K562 (cell line): ENCODE measurements around the gene ICA1L. TPM values are rescaled to one million over a fixed set of nuclear protein-coding genes. Genes with fewer than 3 reads are reported as not detected.

ENCODE experiments used
- ATAC-seq: fragments of 200-7000 bp; cut with Tn5 transposase; 3 replicates; pipeline ENCODE4 v1.9.1; 2020; ENCODE audit warnings: moderate library complexity
- BruUV-seq: library from RNA; stranded (reverse); fragments of 400-500 nt; replicated peaks from 2 replicates; lab custom pipeline; 2021; lab: Mats Ljungman, UMichigan
- CTCF ChIA-PET: fragments of 300-600 bp; formaldehyde crosslinking; extraction: SDS; loops from one replicate; lab custom pipeline; 2021; ENCODE audit warnings: low intra/inter-chr PET ratio; lab: Yijun Ruan, JAX
- POLR2A ChIA-PET: fragments of 300-600, 350-650 bp; sonication (Branson Sonifier 250); formaldehyde crosslinking; extraction: SDS; loops from one replicate; lab custom pipeline; 2021; ENCODE audit warnings: antibody characterized with exemption, inconsistent platforms; lab: Yijun Ruan, JAX
- DNase-seq, 4 experiments: peaks; one replicate each; pipeline versions ENCODE4 v3.0.0 to v3.0.0-alpha.2; 2011 to 2018; ENCODE audit warnings: low spot score in 3 of 4, mixed read lengths in 3 of 4; ENCODE audit errors: extremely low read depth in 1 of 4
- FAIRE-seq: peaks from 2 replicates; lab custom pipeline; 2011; peaks lifted over from hg19 to GRCh38; lab: Jason Lieb, UNC
- H2AFZ ChIP-seq: 2 replicates; pipeline ENCODE4 v1.6.0; 2011; ENCODE audit warnings: low read depth, low read length, control low read depth, inconsistent platforms
- H3K27ac ChIP-seq: fragments of 200-600 bp; 3 replicates; pipeline ENCODE4 v1.8.0; 2011; ENCODE audit warnings: low read depth, mild to moderate bottlenecking, control low read depth, inconsistent platforms, low read length, moderate library complexity, mixed read lengths; ENCODE audit errors: extremely low read depth
- H3K27me3 ChIP-seq, 2 experiments: fragments of 300-600 bp in 1 of 2; 2 replicates in 1 of 2; 3 replicates in 1 of 2; pipeline versions ENCODE4 v1.6.0 to v1.8.0; 2011; ENCODE audit warnings: inconsistent platforms in 2 of 2, low read length in 2 of 2, mild to moderate bottlenecking in 1 of 2, mixed read lengths in 1 of 2, moderate library complexity in 1 of 2; ENCODE audit not compliant: control insufficient read depth in 2 of 2, insufficient read depth in 2 of 2
- H3K36me3 ChIP-seq: fragments of 300-600 bp; 3 replicates; pipeline ENCODE4 v1.8.0; 2011; ENCODE audit warnings: mild to moderate bottlenecking, low read length, inconsistent platforms; ENCODE audit not compliant: control insufficient read depth, insufficient read depth
- H3K4me1 ChIP-seq, 2 experiments: fragments of 200-600 bp in 1 of 2; replicated peaks in 1 of 2; 2 replicates in 1 of 2; 3 replicates in 1 of 2; pipeline versions ENCODE4 v1.5.1 to v1.8.0; 2011; ENCODE audit warnings: inconsistent platforms in 2 of 2, low read length in 2 of 2, mild to moderate bottlenecking in 1 of 2, mixed read lengths in 1 of 2, moderate library complexity in 1 of 2; ENCODE audit not compliant: control insufficient read depth in 2 of 2, insufficient read depth in 2 of 2
- H3K4me2 ChIP-seq: 2 replicates; pipeline ENCODE4 v1.6.1; 2011; ENCODE audit warnings: low read length, control low read depth, inconsistent platforms, mixed read lengths; ENCODE audit not compliant: insufficient read depth
- H3K4me3 ChIP-seq: fragments of 200-600 bp; sonication (generic), shearing (Covaris generic); 2 replicates; pipeline ENCODE4 v1.5.1; 2016; ENCODE audit warnings: control low read depth, inconsistent platforms
- H3K79me2 ChIP-seq: fragments of 200-600 bp; 3 replicates; pipeline ENCODE4 v1.8.0; 2011; ENCODE audit warnings: low read length, inconsistent platforms; ENCODE audit not compliant: control insufficient read depth, insufficient read depth
- H3K9ac ChIP-seq, 2 experiments: 2 replicates each; pipeline versions ENCODE4 v1.6.0 to v1.6.1; 2011; ENCODE audit warnings: low read depth in 2 of 2, low read length in 2 of 2, control low read depth in 1 of 2, inconsistent platforms in 1 of 2, mild to moderate bottlenecking in 1 of 2, mixed read lengths in 1 of 2; ENCODE audit not compliant: insufficient read depth in 1 of 2
- H3K9me1 ChIP-seq: one replicate; pipeline ENCODE4 v1.6.0; 2011; ENCODE audit warnings: inconsistent platforms, mild to moderate bottlenecking, low read length, moderate library complexity; ENCODE audit not compliant: control insufficient read depth, insufficient read depth
- H3K9me3 ChIP-seq: replicated peaks from 2 replicates; pipeline ENCODE4 v1.5.1; 2011; ENCODE audit warnings: low read depth, low read length, inconsistent platforms; ENCODE audit not compliant: control insufficient read depth, insufficient read depth
- H4K20me1 ChIP-seq: replicated peaks from 2 replicates; pipeline ENCODE4 v1.6.1; 2011; ENCODE audit warnings: low read length, inconsistent platforms, mixed read lengths; ENCODE audit not compliant: control insufficient read depth, insufficient read depth
- DACH1 ChIP-seq: fragments of 450-650 bp; IDR thresholded peaks from 2 replicates; pipeline ENCODE4 v1.6.1; 2018; ENCODE audit not compliant: partially characterized antibody
- GATAD2A ChIP-seq: fragments of 450-650 bp; IDR thresholded peaks from 2 replicates; pipeline ENCODE4 v1.6.1; 2017
- NFIX ChIP-seq: fragments of 250-450 bp; sonication (Bioruptor Pico); IDR thresholded peaks from 2 replicates; pipeline ENCODE4 v1.4.0; 2020; ENCODE audit warnings: low read depth, mild to moderate bottlenecking, moderate library complexity
- ZNF699 ChIP-seq: fragments of 250-450 bp; sonication (Bioruptor Pico); IDR thresholded peaks from 2 replicates; pipeline ENCODE4 v1.8.0; 2021; ENCODE audit warnings: mild to moderate bottlenecking, moderate library complexity; ENCODE audit not compliant: insufficient replicate concordance
- WGBS: fragments of 100-300 bp; shearing (Covaris generic); methylation state at CpG from one replicate; pipeline ENCODE4 v1.1.6; 2016; ENCODE audit warnings: low coverage, mixed read lengths; ENCODE audit not compliant: insufficient coverage; ENCODE audit errors: missing lambda C conversion rate; 5-methylcytosine and 5-hydroxymethylcytosine counted together
- in situ Hi-C: fragments of 300-500 bp; cut with MboI; formaldehyde crosslinking; loops from 4 replicates; pipeline ENCODE4 v1.15.0; 2018; ENCODE audit warnings: inconsistent platforms, mixed read lengths
- intact Hi-C: fragments of 100-400 bp; cut with micrococcal nuclease; formaldehyde crosslinking; loops from 2 replicates; pipeline ENCODE4 v1.14.2; 2022
- polyA plus RNA-seq, 8 experiments: library from polyadenylated mRNA; depleted of rRNA in 4 of 8; stranded (reverse) in 5 of 8; unstranded in 3 of 8; fragments of >200 nt; fragmentation: Nextera tagmentation in 2 of 8; fragmentation: Illumina TruSeq in 1 of 8; extraction: Ambion mirVana in 2 of 8; extraction: Trizol in 1 of 8; gene quantifications; 2 replicates each; pipeline versions ENCODE4 v1.2.1 to v1.2.3, GENCODE V29; 2011 to 2014; ENCODE audit warnings: inconsistent platforms in 1 of 8, missing spikeins in 1 of 8
- total RNA-seq, 7 experiments: library from RNA; depleted of rRNA in 6 of 7; stranded (reverse); fragments of >200 nt in 6 of 7; fragmentation: Illumina TruSeq in 2 of 7; extraction: Trizol in 2 of 7; gene quantifications; 2 replicates each; pipeline versions ENCODE4 v1.2.1 to v1.2.3, GENCODE V29; 2011 to 2021; ENCODE audit warnings: low replicate concordance in 1 of 7
- TF ChIP-seq, protein P1 (sequence below): sonication (generic); formaldehyde crosslinking; IDR thresholded peaks from 2 replicates; pipeline ENCODE4 v1.8.1; 2022; ENCODE audit warnings: missing genetic modification reagents
- TF ChIP-seq, protein P2 (sequence below): fragments of 450-650 bp; IDR thresholded peaks from 2 replicates; pipeline ENCODE4 v1.6.1; 2016; ENCODE audit warnings: mild to moderate bottlenecking
- TF ChIP-seq, protein P3 (sequence below): fragments of 450-650 bp; formaldehyde crosslinking; IDR thresholded peaks from 2 replicates; pipeline ENCODE4 v1.4.0; 2022; ENCODE audit warnings: mild to moderate bottlenecking, moderate library complexity
- TF ChIP-seq, protein P4 (sequence below): fragments of 150-350 bp; conservative IDR thresholded peaks from 2 replicates; pipeline ENCODE4 v1.6.1; 2014; ENCODE audit warnings: low read length
- TF ChIP-seq, protein P5 (sequence below): IDR thresholded peaks from 3 replicates; pipeline ENCODE4 v1.6.1; 2011; ENCODE audit warnings: borderline replicate concordance, mild to moderate bottlenecking, moderate library complexity; ENCODE audit not compliant: insufficient read length; ENCODE audit errors: extremely low read depth

ICA1L gene
- total and polyA plus RNA-seq, 9 of the 15 experiments (the other 6 are each of a cell fraction or from before 2014, with no cell fraction given), result 0.57 to 1.7 (median 1.1) TPM

DNA sequence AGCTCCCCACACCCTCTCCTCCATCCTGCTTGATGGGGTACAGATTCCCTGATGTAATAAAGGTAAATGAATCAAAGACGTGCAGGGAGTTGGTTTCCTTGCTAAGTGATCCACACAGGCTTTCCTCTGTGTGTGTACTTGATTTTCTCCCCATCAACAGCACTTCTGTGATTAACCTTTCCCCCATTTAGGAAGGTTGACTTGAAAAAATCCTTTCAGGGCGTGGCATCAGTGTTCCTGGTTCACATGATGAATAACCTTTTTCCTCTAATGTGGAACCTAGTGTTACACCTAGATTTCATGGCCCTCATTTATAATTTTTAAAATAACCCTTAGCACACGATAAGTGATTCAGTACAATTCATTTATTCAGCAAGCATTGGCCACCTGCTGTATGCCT is 115.0 kb downstream of the ICA1L start:
- CTCF ChIA-PET, result no interaction called here
- no peak for ATAC-seq
- Histone ChIP-seq H3K27me3 (no peaks in the 10 kb centered on the region), H3K36me3 (peaks cover 19% of the 10 kb centered on the region), H3K9me3 (no peaks in the 10 kb centered on the region), H3K4me1 (no peaks in the 10 kb centered on the region), H3K4me3 (no peak overlapping the region)
- 82% methylated on average over 3 of the region's 3 CpGs for WGBS
- no peak for DNase-seq
- no peak for FAIRE-seq
- in situ Hi-C loops, result no loop called here
- no TSS peak for BruUV-seq
- TF ChIP-seq, protein P1, sequence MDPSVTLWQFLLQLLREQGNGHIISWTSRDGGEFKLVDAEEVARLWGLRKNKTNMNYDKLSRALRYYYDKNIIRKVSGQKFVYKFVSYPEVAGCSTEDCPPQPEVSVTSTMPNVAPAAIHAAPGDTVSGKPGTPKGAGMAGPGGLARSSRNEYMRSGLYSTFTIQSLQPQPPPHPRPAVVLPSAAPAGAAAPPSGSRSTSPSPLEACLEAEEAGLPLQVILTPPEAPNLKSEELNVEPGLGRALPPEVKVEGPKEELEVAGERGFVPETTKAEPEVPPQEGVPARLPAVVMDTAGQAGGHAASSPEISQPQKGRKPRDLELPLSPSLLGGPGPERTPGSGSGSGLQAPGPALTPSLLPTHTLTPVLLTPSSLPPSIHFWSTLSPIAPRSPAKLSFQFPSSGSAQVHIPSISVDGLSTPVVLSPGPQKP (CRISPR knock-in tag), result no peak
- TF ChIP-seq, protein P2, sequence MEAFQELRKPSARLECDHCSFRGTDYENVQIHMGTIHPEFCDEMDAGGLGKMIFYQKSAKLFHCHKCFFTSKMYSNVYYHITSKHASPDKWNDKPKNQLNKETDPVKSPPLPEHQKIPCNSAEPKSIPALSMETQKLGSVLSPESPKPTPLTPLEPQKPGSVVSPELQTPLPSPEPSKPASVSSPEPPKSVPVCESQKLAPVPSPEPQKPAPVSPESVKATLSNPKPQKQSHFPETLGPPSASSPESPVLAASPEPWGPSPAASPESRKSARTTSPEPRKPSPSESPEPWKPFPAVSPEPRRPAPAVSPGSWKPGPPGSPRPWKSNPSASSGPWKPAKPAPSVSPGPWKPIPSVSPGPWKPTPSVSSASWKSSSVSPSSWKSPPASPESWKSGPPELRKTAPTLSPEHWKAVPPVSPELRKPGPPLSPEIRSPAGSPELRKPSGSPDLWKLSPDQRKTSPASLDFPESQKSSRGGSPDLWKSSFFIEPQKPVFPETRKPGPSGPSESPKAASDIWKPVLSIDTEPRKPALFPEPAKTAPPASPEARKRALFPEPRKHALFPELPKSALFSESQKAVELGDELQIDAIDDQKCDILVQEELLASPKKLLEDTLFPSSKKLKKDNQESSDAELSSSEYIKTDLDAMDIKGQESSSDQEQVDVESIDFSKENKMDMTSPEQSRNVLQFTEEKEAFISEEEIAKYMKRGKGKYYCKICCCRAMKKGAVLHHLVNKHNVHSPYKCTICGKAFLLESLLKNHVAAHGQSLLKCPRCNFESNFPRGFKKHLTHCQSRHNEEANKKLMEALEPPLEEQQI, result no peak
- TF ChIP-seq, protein P3, sequence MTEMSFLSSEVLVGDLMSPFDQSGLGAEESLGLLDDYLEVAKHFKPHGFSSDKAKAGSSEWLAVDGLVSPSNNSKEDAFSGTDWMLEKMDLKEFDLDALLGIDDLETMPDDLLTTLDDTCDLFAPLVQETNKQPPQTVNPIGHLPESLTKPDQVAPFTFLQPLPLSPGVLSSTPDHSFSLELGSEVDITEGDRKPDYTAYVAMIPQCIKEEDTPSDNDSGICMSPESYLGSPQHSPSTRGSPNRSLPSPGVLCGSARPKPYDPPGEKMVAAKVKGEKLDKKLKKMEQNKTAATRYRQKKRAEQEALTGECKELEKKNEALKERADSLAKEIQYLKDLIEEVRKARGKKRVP (CRISPR knock-in tag), result no peak
- no peak for TF ChIP-seq ZNF699 (CRISPR knock-in tag)
- TF ChIP-seq DACH1, result no peak
- TF ChIP-seq NFIX (CRISPR knock-in tag), result no peak
- TF ChIP-seq, protein P4, sequence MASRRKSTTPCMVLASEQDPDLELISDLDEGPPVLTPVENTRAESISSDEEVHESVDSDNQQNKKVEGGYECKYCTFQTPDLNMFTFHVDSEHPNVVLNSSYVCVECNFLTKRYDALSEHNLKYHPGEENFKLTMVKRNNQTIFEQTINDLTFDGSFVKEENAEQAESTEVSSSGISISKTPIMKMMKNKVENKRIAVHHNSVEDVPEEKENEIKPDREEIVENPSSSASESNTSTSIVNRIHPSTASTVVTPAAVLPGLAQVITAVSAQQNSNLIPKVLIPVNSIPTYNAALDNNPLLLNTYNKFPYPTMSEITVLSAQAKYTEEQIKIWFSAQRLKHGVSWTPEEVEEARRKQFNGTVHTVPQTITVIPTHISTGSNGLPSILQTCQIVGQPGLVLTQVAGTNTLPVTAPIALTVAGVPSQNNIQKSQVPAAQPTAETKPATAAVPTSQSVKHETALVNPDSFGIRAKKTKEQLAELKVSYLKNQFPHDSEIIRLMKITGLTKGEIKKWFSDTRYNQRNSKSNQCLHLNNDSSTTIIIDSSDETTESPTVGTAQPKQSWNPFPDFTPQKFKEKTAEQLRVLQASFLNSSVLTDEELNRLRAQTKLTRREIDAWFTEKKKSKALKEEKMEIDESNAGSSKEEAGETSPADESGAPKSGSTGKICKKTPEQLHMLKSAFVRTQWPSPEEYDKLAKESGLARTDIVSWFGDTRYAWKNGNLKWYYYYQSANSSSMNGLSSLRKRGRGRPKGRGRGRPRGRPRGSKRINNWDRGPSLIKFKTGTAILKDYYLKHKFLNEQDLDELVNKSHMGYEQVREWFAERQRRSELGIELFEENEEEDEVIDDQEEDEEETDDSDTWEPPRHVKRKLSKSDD, result no peak
- TF ChIP-seq, protein P5, sequence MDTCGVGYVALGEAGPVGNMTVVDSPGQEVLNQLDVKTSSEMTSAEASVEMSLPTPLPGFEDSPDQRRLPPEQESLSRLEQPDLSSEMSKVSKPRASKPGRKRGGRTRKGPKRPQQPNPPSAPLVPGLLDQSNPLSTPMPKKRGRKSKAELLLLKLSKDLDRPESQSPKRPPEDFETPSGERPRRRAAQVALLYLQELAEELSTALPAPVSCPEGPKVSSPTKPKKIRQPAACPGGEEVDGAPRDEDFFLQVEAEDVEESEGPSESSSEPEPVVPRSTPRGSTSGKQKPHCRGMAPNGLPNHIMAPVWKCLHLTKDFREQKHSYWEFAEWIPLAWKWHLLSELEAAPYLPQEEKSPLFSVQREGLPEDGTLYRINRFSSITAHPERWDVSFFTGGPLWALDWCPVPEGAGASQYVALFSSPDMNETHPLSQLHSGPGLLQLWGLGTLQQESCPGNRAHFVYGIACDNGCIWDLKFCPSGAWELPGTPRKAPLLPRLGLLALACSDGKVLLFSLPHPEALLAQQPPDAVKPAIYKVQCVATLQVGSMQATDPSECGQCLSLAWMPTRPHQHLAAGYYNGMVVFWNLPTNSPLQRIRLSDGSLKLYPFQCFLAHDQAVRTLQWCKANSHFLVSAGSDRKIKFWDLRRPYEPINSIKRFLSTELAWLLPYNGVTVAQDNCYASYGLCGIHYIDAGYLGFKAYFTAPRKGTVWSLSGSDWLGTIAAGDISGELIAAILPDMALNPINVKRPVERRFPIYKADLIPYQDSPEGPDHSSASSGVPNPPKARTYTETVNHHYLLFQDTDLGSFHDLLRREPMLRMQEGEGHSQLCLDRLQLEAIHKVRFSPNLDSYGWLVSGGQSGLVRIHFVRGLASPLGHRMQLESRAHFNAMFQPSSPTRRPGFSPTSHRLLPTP, result no peak
- no peak for TF ChIP-seq GATAD2A
- TF ChIP-seq, all 486 proteins: peak for 0
- intact Hi-C loops, result loop anchor here (10.0 kb wide), 1 partner anchor 122 kb away; the partner anchor contains the start of gene FAM117B
- Histone ChIP-seq H3K9ac (no peak overlapping the region), H3K79me2 (no peaks in the 10 kb centered on the region), H2AFZ (no peak overlapping the region), H3K9me1 (no peaks in the 10 kb centered on the region), H4K20me1 (no peaks in the 10 kb centered on the region), H3K27ac (no peak overlapping the region), H3K4me2 (no peak overlapping the region)
- POLR2A ChIA-PET, result no interaction called here
